Transverse colon (tissue), 4 donors: ENCODE results near the gene ATP2B3. TPM values are rescaled to one million over a fixed set of nuclear protein-coding genes. Genes with fewer than 3 reads are reported as not detected.
"Not testable (repeated sequence)": the region's sequence is repeated elsewhere in the genome, so short reads cannot be mapped to it uniquely, and the experiment has no call there.

Experiments
- DNase-seq: peaks from one replicate; pipeline ENCODE4 v3.0.0-alpha.2; 2019
- H3K27ac ChIP-seq, 4 donors: fragments of 200-600 bp; sonication (generic); 2 replicates each; pipeline ENCODE4 v1.5.1; 2016 to 2018; ENCODE audit warnings: inconsistent platforms in 4 of 4
- H3K27me3 ChIP-seq: fragments of 200-600 bp; sonication (generic); 2 replicates; pipeline ENCODE4 v1.5.1; 2017; ENCODE audit warnings: inconsistent platforms
- H3K36me3 ChIP-seq, 4 donors: fragments of 200-600 bp; sonication (generic); 2 replicates each; pipeline ENCODE4 v1.5.1; 2017 to 2019; ENCODE audit warnings: inconsistent platforms in 4 of 4
- H3K4me1 ChIP-seq, 4 donors: fragments of 200-600 bp; sonication (generic); 2 replicates each; pipeline ENCODE4 v1.5.1; 2017 to 2020; ENCODE audit warnings: inconsistent platforms in 4 of 4
- H3K4me3 ChIP-seq, 4 donors: fragments of 200-600 bp; sonication (generic); 1 replicate in 1 of 4; 2 replicates in 3 of 4; pipeline versions ENCODE4 v1.5.1 to v1.6.1; 2017 to 2019; ENCODE audit warnings: inconsistent platforms in 4 of 4
- H3K9me3 ChIP-seq, 2 donors: fragments of 200-600 bp; sonication (generic); 2 replicates each; pipeline ENCODE4 v1.5.1; 2017 to 2019; ENCODE audit warnings: inconsistent platforms in 2 of 2
- CTCF ChIP-seq, 5 experiments: fragments of 200-600 bp in 3 of 5; fragments of 450-650 bp in 2 of 5; sonication (generic) in 3 of 5; IDR thresholded peaks; 1 replicate in 2 of 5; 2 replicates in 3 of 5; pipeline ENCODE4 v1.5.1; 2016 to 2017; ENCODE audit warnings: antibody characterized with exemption in 5 of 5, inconsistent platforms in 3 of 5, mild to moderate bottlenecking in 2 of 5, moderate library complexity in 1 of 5
- EP300 ChIP-seq: sonication (generic); formaldehyde crosslinking; IDR thresholded peaks from one replicate; pipeline ENCODE4 v1.6.1; 2017; ENCODE audit warnings: antibody characterized with exemption, low read depth
- POLR2A ChIP-seq: fragments of 450-650 bp; IDR thresholded peaks from one replicate; pipeline ENCODE4 v1.6.1; 2016; ENCODE audit warnings: antibody characterized with exemption, mild to moderate bottlenecking, moderate library complexity
- POLR2AphosphoS5 ChIP-seq, 3 donors: sonication (generic); formaldehyde crosslinking; IDR thresholded peaks; one replicate each; pipeline ENCODE4 v1.6.1; 2016; ENCODE audit warnings: antibody characterized with exemption in 3 of 3
- WGBS, 2 donors: methylation state at CpG; one replicate each; pipeline ENCODE4 v1.1.5; 2018; ENCODE audit warnings: low coverage in 1 of 2; 5-methylcytosine and 5-hydroxymethylcytosine counted together
- in situ Hi-C, 4 donors: fragments of 200-750 bp; cut with MboI; loops; one replicate each; pipeline versions ENCODE4 v1.15.0 to v1.15.1; 2017; ENCODE audit warnings: low sequenced_read_pairs in 3 of 4, low pct_ligation_motif_present in 1 of 4, low pct_unique_long_range_greater_than_20kb in 1 of 4
- intact Hi-C: fragments of 100-400 bp; cut with DNase I; formaldehyde crosslinking; loops from one replicate; pipeline ENCODE4 v1.15.1; 2023; ENCODE audit warnings: low total_unique reads
- total RNA-seq, 4 donors: library from RNA; depleted of rRNA; stranded (reverse); fragments of >200 nt; gene quantifications; one replicate each; pipeline ENCODE4 v1.1.0, GENCODE V29; 2016

Gene ATP2B3
- total RNA-seq, 4 donors from 2014 or later, result not detected

GRCh38 chrX:153600921-153601320 lies 83.5 kb downstream of the ATP2B3 start:
- no peak for DNase-seq
- intact Hi-C loops, result no loop called here
- in situ Hi-C loops, result no loop called here
- Histone ChIP-seq H3K9me3 (no peaks in the 10 kb centered on the region), H3K36me3 (no peaks in the 10 kb centered on the region), H3K4me3 (no peak overlapping the region), H3K27me3 (no peaks in the 10 kb centered on the region), H3K27ac (no peak overlapping the region), H3K4me1 (peaks cover 0 to 22% (median 6%) of the 10 kb centered on the region in 4 donors)
- WGBS, 2 donors, result 83% methylated on average over 7 of the region's 7 CpGs; no CpG with 5 or more reads in 1 of the 2 donors
- TF ChIP-seq POLR2A, result no peak
- no peak for TF ChIP-seq EP300
- no peak for TF ChIP-seq POLR2AphosphoS5 (IDR thresholded peaks at IDR 0.05)
- TF ChIP-seq CTCF (IDR thresholded peaks at IDR 0.05), result no peak

GRCh38 chrX:153601511-153602110 lies 84.2 kb downstream of the ATP2B3 start:
- Histone ChIP-seq H3K36me3 (no peaks in the 10 kb centered on the region), H3K27ac (no peak overlapping the region), H3K4me3 (no peak overlapping the region), H3K4me1 (peaks cover 0 to 22% (median 6%) of the 10 kb centered on the region in 4 donors), H3K27me3 (no peaks in the 10 kb centered on the region), H3K9me3 (no peaks in the 10 kb centered on the region)
- TF ChIP-seq EP300 (no peak), CTCF (IDR thresholded peaks at IDR 0.05) (no peak)
- 79% methylated on average over 12 of the region's 12 CpGs; no CpG with 5 or more reads in 1 of the 2 donors for WGBS, 2 donors
- in situ Hi-C loops, result no loop called here
- DNase-seq, result no peak
- intact Hi-C loops, result no loop called here

GRCh38 chrX:153602601-153603000 lies 85.2 kb downstream of the ATP2B3 start:
- Histone ChIP-seq H3K36me3 (no peaks in the 10 kb centered on the region), H3K4me3 (no peak overlapping the region), H3K9me3 (no peaks in the 10 kb centered on the region), H3K27ac (no peak overlapping the region), H3K27me3 (no peaks in the 10 kb centered on the region), H3K4me1 (peaks cover 0 to 19% (median 6%) of the 10 kb centered on the region in 4 donors)
- DNase-seq, result no peak
- intact Hi-C loops (no loop called here), in situ Hi-C loops (no loop called here)
- TF ChIP-seq CTCF (IDR thresholded peaks at IDR 0.05) (no peak), EP300 (no peak), POLR2A (no peak), POLR2AphosphoS5 (IDR thresholded peaks at IDR 0.05) (no peak)
- WGBS, 2 donors, result 93% methylated on average over 3 of the region's 3 CpGs; no CpG with 5 or more reads in 1 of the 2 donors

GRCh38 chrX:153603131-153603656 lies 85.8 kb downstream of the ATP2B3 start:
- Histone ChIP-seq H3K9me3 (no peaks in the 10 kb centered on the region), H3K36me3 (no peaks in the 10 kb centered on the region), H3K27ac (no peak overlapping the region), H3K4me3 (no peak overlapping the region), H3K27me3 (no peaks in the 10 kb centered on the region), H3K4me1 (peaks cover 0 to 14% (median 5%) of the 10 kb centered on the region in 4 donors)
- intact Hi-C loops (no loop called here), in situ Hi-C loops (no loop called here)
- WGBS, 2 donors, result 95 to 100% methylated on average over 1 to 9 of the region's 17 CpGs
- DNase-seq, result no peak
- TF ChIP-seq EP300 (no peak), CTCF (IDR thresholded peaks at IDR 0.05) (no peak), POLR2AphosphoS5 (IDR thresholded peaks at IDR 0.05) (no peak), POLR2A (no peak)

GRCh38 chrX:153604666-153605380 lies 87.4 kb downstream of the ATP2B3 start:
- H3K4me3 ChIP-seq, H3K9me3 ChIP-seq, H3K36me3 ChIP-seq, in situ Hi-C loops, DNase-seq, H3K27me3 ChIP-seq, intact Hi-C loops, H3K27ac ChIP-seq: not testable (repeated sequence)
- H3K4me1 ChIP-seq, result peaks cover 0 to 13% (median 3%) of the 10 kb centered on the region in 4 donors
- 78% methylated on average over 18 of the region's 18 CpGs; no CpG with 5 or more reads in 1 of the 2 donors for WGBS, 2 donors
